GM12873 (cell line): ENCODE measurements around the gene TARS2.

Experiments used
- CTCF ChIP-seq: IDR thresholded peaks from 2 replicates; pipeline ENCODE4 v1.5.1; 2012; ENCODE audit warnings: low read depth, mild to moderate bottlenecking, moderate library complexity, low read length, control low read depth; ENCODE audit not compliant: insufficient read depth; ENCODE audit errors: missing control alignments

Gene TARS2

DNA sequence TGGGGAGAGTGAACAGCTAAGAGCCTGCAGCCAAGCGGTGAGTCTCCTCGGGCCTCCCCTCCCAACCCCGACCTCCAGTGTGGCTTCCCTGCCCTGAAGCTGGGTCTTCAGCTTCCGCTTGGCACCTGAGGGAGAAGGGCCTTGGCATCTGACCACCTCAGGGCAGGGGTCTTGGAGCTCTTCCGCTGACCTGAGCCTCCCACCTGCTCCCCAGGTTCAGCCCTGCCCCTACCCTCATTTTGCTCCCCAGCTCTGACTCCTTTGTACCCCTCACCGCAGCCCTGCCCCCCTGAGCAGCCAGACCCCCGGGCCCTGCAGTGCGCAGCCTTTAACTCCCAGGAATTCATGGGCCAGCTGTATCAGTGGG lies 66.8 kb downstream of the TARS2 start:
- TF ChIP-seq CTCF = no peak

GRCh38 chr1:150555198-150555970 lies 68.2 kb downstream of the TARS2 start:
- no peak for TF ChIP-seq CTCF

DNA sequence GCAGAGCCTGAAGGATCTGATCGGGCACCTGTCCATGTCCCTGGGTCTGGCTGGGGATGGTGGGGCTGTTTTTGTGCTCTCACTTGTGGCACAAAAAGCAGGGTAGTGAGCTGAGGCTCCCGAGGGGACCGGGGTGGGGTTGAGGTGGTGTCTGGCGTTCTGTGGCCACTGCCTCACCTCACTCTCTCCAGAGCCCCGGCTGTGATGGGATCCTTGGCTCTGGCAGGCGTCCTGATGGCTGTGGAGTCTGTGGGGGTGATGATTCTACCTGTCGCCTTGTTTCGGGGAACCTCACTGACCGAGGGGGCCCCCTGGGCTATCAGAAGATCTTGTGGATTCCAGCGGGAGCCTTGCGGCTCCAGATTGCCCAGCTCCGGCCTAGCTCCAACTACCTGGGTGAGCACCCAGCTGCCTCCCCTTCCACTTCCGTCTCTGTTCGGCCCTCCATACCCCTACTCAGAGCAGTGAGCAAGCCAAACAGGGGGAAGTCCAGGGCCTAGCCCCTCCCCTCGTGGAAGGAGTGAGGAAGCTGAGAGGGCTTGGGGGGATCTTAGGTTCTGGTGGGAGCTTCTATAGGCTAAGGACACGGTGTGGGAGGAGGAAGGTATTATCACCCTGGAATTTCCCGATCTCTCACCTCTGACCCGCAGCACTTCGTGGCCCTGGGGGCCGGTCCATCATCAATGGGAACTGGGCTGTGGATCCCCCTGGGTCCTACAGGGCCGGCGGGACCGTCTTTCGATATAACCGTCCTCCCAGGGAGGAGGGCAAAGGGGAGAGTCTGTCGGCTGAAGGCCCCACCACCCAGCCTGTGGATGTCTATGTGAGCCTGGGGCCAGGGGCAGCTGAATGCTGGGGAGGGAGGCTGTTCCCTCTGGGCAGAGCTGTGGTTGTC lies 69.0 kb downstream of the TARS2 start:
- no peak for TF ChIP-seq CTCF

- TF ChIP-seq CTCF = no peak
Measured at GRCh38 chr1:150557065-150557600, 69.9 kb downstream of the TARS2 start.
